ENCODE data around the gene CNPY3. TPM values are rescaled to one million over a fixed set of nuclear protein-coding genes. Genes with fewer than 3 reads are reported as not detected.

CNPY3 gene
- polyA plus RNA-seq, 1 experiment = 39.2 TPM

DNA sequence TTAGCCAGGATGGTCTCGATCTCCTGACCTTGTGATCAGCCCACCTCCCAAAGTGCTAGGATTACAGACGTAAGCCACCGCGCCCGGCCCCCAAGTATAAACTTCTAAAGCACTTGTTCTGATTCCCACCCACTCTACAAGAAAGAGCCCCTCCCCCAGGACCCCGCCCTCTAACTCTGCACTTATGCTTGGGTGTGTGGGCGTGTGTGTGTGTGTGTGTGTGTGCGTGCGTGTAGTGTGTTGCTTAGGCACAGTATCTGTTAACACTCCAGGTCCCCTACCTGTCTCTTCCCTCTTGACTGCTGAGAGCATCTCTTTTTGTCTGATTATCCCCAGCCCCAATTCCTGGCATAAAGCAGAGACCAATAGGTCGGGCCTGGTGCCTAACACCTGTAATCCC lies 19.4 kb upstream of the CNPY3 start:
- POLR2A ChIA-PET = no interaction called here

DNA sequence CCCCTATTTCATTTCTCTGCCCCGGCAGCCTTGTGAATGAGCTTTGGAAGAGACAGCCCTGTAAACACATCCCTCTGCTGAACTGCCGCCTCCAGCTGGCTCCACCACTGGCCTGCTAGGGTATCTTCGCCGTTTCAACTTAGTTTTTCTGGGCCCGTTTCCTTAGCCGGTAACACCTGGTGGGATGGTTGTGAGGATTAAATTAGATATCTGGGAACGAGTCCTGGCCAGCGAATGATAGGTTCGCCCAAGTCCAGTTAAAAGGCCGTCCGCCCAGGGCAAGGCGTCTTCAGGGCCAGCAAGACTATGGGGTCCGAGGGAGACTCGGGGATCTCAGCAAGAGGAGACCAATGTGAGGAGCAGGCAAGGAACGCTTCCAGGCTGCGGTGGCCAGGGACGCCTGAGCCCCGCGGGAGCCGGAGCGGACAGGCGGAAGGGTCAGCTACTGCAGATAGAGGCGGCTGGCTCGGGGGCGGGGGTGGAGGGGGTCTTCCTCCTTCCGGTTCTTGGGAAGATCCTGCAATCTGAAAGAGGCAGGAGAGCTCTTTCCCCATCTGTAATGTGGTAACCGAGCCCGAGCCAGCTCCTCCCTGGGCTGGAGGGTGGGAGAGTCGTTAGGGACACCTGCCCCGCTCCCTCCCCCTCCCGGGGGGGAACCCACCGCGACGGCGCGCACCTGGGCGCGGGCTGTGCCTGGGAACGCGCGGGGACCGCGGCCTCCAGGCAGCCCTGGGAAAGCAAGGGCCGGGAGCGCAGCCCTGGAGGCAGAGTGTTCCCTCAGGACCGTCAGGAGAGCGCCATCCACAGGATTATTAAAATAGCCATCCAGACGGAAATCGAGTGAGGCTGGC lies 17.9 kb upstream of the CNPY3 start:
- TF ChIP-seq, protein P1, sequence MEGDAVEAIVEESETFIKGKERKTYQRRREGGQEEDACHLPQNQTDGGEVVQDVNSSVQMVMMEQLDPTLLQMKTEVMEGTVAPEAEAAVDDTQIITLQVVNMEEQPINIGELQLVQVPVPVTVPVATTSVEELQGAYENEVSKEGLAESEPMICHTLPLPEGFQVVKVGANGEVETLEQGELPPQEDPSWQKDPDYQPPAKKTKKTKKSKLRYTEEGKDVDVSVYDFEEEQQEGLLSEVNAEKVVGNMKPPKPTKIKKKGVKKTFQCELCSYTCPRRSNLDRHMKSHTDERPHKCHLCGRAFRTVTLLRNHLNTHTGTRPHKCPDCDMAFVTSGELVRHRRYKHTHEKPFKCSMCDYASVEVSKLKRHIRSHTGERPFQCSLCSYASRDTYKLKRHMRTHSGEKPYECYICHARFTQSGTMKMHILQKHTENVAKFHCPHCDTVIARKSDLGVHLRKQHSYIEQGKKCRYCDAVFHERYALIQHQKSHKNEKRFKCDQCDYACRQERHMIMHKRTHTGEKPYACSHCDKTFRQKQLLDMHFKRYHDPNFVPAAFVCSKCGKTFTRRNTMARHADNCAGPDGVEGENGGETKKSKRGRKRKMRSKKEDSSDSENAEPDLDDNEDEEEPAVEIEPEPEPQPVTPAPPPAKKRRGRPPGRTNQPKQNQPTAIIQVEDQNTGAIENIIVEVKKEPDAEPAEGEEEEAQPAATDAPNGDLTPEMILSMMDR (IDR thresholded peaks at IDR 0.05; ENCODE audit: low read depth, low read length) = no peak; the same call in 1 of the 2 replicates
- CTCF ChIA-PET = interaction anchor here (0.6 kb wide), 1 partner anchor 516 kb away, joined by 5 read pairs; the partner anchor contains the start of gene ABCC10
- Histone ChIP-seq H3K9me3 (ENCODE audit: control insufficient read depth, insufficient read depth, low read length) (no peaks in the 10 kb centered on the region; the same call in 1 of the 2 replicates), H3K27me3 (ENCODE audit: control insufficient read depth, insufficient read depth, low read length) (peaks cover 4% of the 10 kb centered on the region), H3K4me3 (ENCODE audit: low read depth, low read length) (peak overlapping the region; percentile 27; the same call in 1 of the 2 replicates), H3K27ac (ENCODE audit: low read depth, low read length) (no peak overlapping the region)
- DNase-seq (ENCODE audit: low read depth, low spot score) = no peak
- POLR2A ChIA-PET = interaction anchor here (0.6 to 1.1 kb wide), 2 partner anchors 18 to 34 kb away, joined by 3 to 5 read pairs; partner anchors contain the start of gene CNPY3

More for the DNA sequence above, 19.4 kb upstream of the CNPY3 start:
- TF ChIP-seq, protein P1 (IDR thresholded peaks at IDR 0.05; ENCODE audit: low read depth, low read length) = no peak
- CTCF ChIA-PET = interaction anchor here (0.7 kb wide), 1 partner anchor 116 kb away, joined by 4 read pairs; no protein-coding TSS in a partner anchor
- Histone ChIP-seq H3K9me3 (ENCODE audit: control insufficient read depth, insufficient read depth, low read length) (no peaks in the 10 kb centered on the region; the same call in 1 of the 2 replicates), H3K27ac (ENCODE audit: low read depth, low read length) (no peak overlapping the region), H3K4me3 (ENCODE audit: low read depth, low read length) (no peak overlapping the region), H3K27me3 (ENCODE audit: control insufficient read depth, insufficient read depth, low read length) (peaks cover 4% of the 10 kb centered on the region)
- no peak for DNase-seq (ENCODE audit: low read depth, low spot score)

DNA sequence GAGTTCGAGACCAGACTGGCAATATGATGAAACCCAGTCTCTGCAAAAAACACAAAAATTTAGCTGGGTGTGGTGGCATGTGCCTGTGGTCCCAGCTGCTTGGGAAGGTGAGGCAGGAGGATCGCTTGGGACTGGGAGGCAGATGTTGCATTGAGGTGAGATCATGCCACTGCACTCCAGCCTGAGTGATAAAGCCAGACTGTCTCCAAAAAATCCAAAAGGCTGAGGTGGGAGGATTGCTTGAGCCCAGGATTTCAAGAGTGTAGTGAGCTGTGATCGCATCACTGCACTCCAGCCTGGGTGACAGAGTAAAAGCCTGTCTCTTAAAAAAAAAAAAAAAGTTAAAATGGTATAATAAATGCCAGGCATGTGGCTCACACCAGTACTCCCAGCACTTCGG lies 14.7 kb upstream of the CNPY3 start:
- Histone ChIP-seq H3K4me3 (ENCODE audit: low read depth, low read length) (no peak overlapping the region), H3K9me3 (ENCODE audit: control insufficient read depth, insufficient read depth, low read length) (no peaks in the 10 kb centered on the region; the same call in 1 of the 2 replicates), H3K27ac (ENCODE audit: low read depth, low read length) (no peak overlapping the region), H3K27me3 (ENCODE audit: control insufficient read depth, insufficient read depth, low read length) (peaks cover 2% of the 10 kb centered on the region)
- POLR2A ChIA-PET = interaction anchor here (0.6 to 1.5 kb wide), 4 partner anchors 15 to 599 kb away, joined by 3 to 14 read pairs (median 5); partner anchors contain the start of gene CNPY3
- CTCF ChIA-PET = interaction anchor here (0.7 to 1.1 kb wide), 3 partner anchors 14 to 173 kb away, joined by 3 read pairs; no protein-coding TSS in a partner anchor
- TF ChIP-seq, protein P1 (IDR thresholded peaks at IDR 0.05; ENCODE audit: low read depth, low read length) = no peak
- DNase-seq (ENCODE audit: low read depth, low spot score) = no peak

DNA sequence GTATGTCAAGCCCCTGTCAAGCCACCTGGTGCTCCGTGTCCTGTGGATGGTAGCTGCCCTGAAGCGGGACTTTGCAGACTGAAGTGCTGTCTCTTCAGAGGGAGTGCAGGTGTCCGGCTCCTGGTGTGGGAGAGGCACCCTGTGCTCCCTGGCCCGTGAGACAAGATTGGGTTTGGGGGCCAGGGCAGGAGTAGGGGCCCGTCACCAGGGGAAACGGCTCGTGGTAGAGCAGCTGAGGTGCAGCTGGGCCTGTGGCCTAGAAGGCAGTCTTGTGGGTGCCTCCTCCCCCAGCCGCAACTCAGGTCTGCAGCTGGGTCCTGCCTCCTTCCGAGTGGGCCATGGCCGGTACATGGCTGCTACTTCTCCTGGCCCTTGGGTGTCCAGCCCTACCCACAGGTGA lies 13.5 kb upstream of the CNPY3 start, which contains the start of gene PTCRA:
Gene PTCRA (plus strand): TSS at position 322 of the 400 bp plus-strand sequence. CDS start 17 bp downstream, at position 339.
- H3K9me3 ChIP-seq (ENCODE audit: control insufficient read depth, insufficient read depth, low read length) = no peaks in the 10 kb centered on the region; the same call in 1 of the 2 replicates
- ChIA-PET CTCF (no interaction called here), POLR2A (no interaction called here)

More for the DNA sequence above, 13.5 kb upstream of the CNPY3 start, which contains the start of gene PTCRA:
- TF ChIP-seq, protein P1 (IDR thresholded peaks at IDR 0.05; ENCODE audit: low read depth, low read length) = no peak
- Histone ChIP-seq H3K4me3 (ENCODE audit: low read depth, low read length) (no peak within 1 kb of the TSS), H3K27me3 (ENCODE audit: control insufficient read depth, insufficient read depth, low read length) (peaks cover 2% of the 10 kb centered on the region), H3K27ac (ENCODE audit: low read depth, low read length) (no peak within 1 kb of the TSS)
- no peak for DNase-seq (ENCODE audit: low read depth, low spot score)

Measured in AG04450 (cell line).